Ishikawa (cell line): ENCODE data around the gene DISP1.

Experiments used
- CEBPB ChIP-seq: IDR thresholded peaks from 2 replicates; pipeline ENCODE4 v1.6.1; 2012
- CREB1 ChIP-seq: IDR thresholded peaks from 2 replicates; pipeline ENCODE4 v1.6.1; 2012; ENCODE audit warnings: low read depth
- EGR1 ChIP-seq: IDR thresholded peaks from 2 replicates; pipeline ENCODE4 v1.6.1; 2012
- EP300 ChIP-seq: IDR thresholded peaks from 2 replicates; pipeline ENCODE4 v1.6.1; 2012; ENCODE audit warnings: borderline replicate concordance
- FOXM1 ChIP-seq: IDR thresholded peaks from 2 replicates; pipeline ENCODE4 v1.6.1; 2012; ENCODE audit warnings: low read depth, borderline replicate concordance
- MAX ChIP-seq: IDR thresholded peaks from 2 replicates; pipeline ENCODE4 v1.6.1; 2012
- NFIC ChIP-seq: IDR thresholded peaks from 2 replicates; pipeline ENCODE4 v1.6.1; 2012
- RAD21 ChIP-seq: IDR thresholded peaks from 2 replicates; pipeline ENCODE4 v1.6.1; 2012; ENCODE audit warnings: low read depth
- REST ChIP-seq: IDR thresholded peaks from 2 replicates; pipeline ENCODE4 v1.6.1; 2012; ENCODE audit warnings: low read depth, mild to moderate bottlenecking
- TAF1 ChIP-seq: IDR thresholded peaks from 2 replicates; pipeline ENCODE4 v1.6.1; 2012; ENCODE audit warnings: low read depth, mild to moderate bottlenecking
- TCF12 ChIP-seq: IDR thresholded peaks from 2 replicates; pipeline ENCODE4 v1.6.1; 2012; ENCODE audit warnings: low read depth
- TEAD4 ChIP-seq: IDR thresholded peaks from 2 replicates; pipeline ENCODE4 v1.6.1; 2012
- USF1 ChIP-seq: IDR thresholded peaks from 2 replicates; pipeline ENCODE4 v1.6.1; 2012
- YY1 ChIP-seq: IDR thresholded peaks from 2 replicates; pipeline ENCODE4 v1.6.1; 2012; ENCODE audit warnings: low read depth
- ZBTB7A ChIP-seq: IDR thresholded peaks from 2 replicates; pipeline ENCODE4 v1.6.1; 2012; ENCODE audit warnings: low read depth

DISP1 gene

GRCh38 chr1:222824641-222825040 is 9.8 kb downstream of the DISP1 start:
- peak; percentile 39; the same call in 1 of the 2 replicates for TF ChIP-seq TEAD4
- no peak for TF ChIP-seq EGR1

- TF ChIP-seq RAD21 (no peak), YY1 (no peak), EP300 (no peak), FOXM1 (no peak)
Observed at GRCh38 chr1:222828939-222829338, 14.1 kb downstream of the DISP1 start.

GRCh38 chr1:222829868-222830267 is 15.0 kb downstream of the DISP1 start:
- TF ChIP-seq YY1 (no peak), FOXM1 (no peak), EGR1 (no peak), USF1 (no peak), RAD21 (no peak), TCF12 (no peak)

GRCh38 chr1:222833356-222833876 is 18.6 kb downstream of the DISP1 start:
- TF ChIP-seq EGR1 (no peak), FOXM1 (no peak), ZBTB7A (no peak), YY1 (no peak)

- TF ChIP-seq CREB1: no peak
- TF ChIP-seq NFIC: no peak
- TF ChIP-seq YY1: no peak
- no peak for TF ChIP-seq ZBTB7A
- no peak for TF ChIP-seq USF1
- no peak for TF ChIP-seq TAF1
- no peak for TF ChIP-seq TEAD4
- no peak for TF ChIP-seq REST
- TF ChIP-seq CEBPB: no peak
- TF ChIP-seq RAD21: no peak
- TF ChIP-seq FOXM1: no peak
- no peak for TF ChIP-seq EGR1
- TF ChIP-seq EP300: no peak
- no peak for TF ChIP-seq MAX
- TF ChIP-seq TCF12: no peak
Observed at GRCh38 chr1:222843469-222844410, 28.9 kb downstream of the DISP1 start.

- no peak for TF ChIP-seq TEAD4
- no peak for TF ChIP-seq ZBTB7A
- no peak for TF ChIP-seq TAF1
- no peak for TF ChIP-seq TCF12
Observed at GRCh38 chr1:222844411-222844779, 29.6 kb downstream of the DISP1 start.

- no peak for TF ChIP-seq TCF12
Observed at GRCh38 chr1:222845763-222846162, 30.9 kb downstream of the DISP1 start.

- TF ChIP-seq REST (no peak), MAX (no peak), TAF1 (no peak), EGR1 (no peak), YY1 (no peak), ZBTB7A (no peak)
Observed at GRCh38 chr1:222852326-222852725, 37.5 kb downstream of the DISP1 start.
